ENCODE measurements around the gene GRIA4.

GRIA4 gene

DNA sequence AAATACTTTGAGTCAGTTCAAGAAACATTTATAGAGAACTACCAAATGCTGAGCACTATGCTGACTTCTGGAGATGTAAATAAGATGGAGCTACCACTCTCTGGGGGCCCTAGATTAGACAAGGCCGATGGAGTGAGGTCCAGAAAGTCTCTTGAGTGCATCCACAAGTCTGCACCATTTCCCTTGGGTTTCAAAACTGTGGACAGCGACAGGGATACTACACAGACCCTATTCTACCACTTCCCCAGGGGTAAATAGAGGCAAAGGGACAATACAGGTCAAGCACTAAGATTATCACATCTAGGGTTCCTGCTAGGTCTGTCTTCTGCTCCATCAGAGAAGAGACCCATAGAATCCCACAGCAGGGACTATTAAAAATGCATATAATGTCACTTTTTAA lies 183.2 kb downstream of the GRIA4 start:
- no peak for DNase-seq

DNA sequence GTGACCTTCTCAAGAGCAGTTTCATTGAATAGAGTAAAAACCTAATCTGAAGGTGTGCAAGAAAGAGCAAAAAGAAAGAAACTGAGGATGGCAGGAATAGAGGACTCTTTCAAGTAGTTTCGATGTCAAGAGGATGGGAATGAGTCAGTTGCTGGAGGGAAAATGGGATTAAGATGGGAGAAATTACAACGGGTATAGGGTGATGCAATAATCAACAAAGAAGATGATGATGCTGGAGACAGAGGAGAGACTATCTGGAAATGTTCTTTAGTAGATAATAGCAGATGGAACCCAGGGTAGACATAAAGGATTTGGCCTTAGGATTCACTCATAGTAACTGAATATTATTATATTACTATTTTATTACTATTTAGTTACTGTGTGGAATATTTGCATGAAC lies 189.4 kb downstream of the GRIA4 start:
- DNase-seq, result no peak

DNA sequence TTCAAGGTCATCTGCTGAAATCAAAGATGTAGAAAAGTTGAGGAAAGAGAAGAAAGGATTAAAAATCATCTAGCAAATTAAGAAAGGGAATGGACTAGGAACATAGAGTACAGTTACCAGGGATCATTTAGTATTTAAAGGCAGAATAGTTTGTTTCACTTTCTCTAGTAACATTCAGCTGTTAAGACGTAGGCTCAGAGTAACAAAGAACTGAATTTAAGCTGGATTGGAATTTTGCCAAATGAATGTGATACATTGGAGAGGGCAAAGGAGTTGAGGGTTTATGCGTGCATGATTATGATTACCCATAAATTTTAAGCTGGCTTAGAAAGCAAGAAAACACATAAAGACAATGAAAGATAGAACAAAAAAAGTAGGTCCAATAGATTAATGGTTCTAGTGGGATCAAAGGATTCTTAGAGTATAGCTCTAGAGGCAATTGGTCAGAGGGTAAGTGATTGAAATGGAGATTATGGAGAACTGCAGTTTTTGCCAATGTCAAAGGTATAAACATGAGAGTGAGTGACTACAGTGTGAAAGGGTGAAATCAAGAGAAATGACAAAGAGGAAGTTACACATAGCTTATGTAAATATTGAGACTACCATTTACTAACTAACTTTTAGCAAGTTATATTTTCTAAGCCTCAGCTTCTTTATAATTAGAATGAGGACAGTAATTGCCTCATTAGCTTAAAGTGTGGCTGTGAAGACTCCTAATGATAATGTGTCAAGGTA lies 190.0 kb downstream of the GRIA4 start:
- DNase-seq, result no peak

GRCh38 chr11:105802390-105802789 lies 192.5 kb downstream of the GRIA4 start:
- DNase-seq, result no peak

GRCh38 chr11:105811242-105811641 lies 201.4 kb downstream of the GRIA4 start:
- no peak for DNase-seq

GRCh38 chr11:105821372-105821771 lies 211.5 kb downstream of the GRIA4 start:
- DNase-seq, result no peak

GRCh38 chr11:105821781-105822180 lies 211.9 kb downstream of the GRIA4 start:
- no peak for DNase-seq

- DNase-seq, result no peak
These were observed 213.7 kb downstream of the GRIA4 start for GRCh38 chr11:105823495-105824033.

- no peak for DNase-seq
These were observed 214.7 kb downstream of the GRIA4 start for GRCh38 chr11:105824457-105825013.

GRCh38 chr11:105825141-105825540 lies 215.3 kb downstream of the GRIA4 start:
- no peak for DNase-seq

- DNase-seq, result no peak
These were observed 218.0 kb downstream of the GRIA4 start for GRCh38 chr11:105827906-105828305.

DNA sequence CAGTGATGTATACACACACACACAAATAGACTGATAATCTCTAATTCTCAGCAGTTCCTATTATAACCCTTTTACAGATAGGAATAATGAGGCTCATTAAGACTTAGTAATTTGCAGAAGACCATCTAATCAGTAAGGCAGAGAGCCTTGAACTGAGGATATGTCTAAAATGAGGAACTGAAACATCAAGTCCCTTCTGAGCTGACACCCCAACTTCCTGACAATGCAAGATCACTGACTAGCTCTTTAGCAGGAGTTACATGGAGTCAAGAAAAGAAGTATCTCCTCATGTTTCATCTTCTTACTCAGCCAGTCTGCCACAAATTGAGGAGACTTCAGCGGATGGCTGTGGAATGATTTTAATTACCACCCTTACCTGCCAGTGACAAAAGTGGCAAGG lies 219.2 kb downstream of the GRIA4 start:
- no peak for DNase-seq

DNA sequence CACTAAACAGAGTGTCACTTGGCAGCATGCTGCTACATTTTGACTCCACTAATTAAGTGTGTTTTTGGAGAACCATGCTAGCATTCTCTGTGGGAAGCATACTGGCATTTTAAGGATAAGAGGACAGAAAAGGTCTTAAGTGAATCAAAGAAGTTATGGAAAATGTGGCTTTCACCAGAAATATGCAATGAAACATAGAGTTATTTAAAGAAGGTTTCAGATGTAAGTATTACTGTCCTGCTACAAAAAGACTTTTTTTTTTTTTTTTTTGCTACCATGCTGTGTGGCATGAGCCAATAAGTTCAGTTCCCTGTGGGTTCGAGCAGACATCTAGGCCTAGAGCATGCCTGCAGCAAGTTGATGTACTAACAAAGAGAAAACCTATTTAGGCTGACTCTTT lies 224.6 kb downstream of the GRIA4 start:
- DNase-seq, result no peak

DNA sequence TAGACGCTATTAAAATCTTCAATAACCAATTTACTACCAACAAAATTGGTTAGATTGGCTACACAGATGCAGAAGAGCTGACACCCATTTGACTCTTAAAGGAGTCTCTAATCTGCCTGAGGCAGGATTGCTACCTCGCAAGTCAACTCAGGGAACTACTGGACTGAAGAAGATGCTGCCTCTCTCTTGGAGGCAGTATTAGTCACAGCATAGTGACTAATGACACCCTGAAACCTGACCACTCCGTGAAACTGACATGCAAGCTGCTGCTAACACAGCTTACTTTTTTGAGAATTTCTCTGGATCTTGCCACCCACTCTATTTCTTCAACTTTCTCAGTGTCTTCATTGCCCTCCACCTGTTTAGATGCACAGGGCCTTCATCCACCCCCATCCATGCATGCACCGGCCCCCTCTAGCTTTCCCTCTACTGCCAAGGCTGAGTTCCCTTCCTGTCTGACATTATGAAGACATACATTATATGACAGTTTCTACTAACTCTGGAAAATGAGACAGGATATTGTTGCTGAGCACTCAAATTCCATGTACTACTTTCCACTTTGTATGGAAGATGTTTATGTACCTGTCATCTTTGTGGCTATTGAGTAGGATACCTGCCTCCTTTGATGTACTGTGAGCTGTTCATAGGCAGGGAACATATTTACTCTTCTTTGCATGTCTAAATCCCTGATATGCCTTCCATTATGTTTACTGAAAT lies 229.0 kb downstream of the GRIA4 start:
- no peak for DNase-seq

DNA sequence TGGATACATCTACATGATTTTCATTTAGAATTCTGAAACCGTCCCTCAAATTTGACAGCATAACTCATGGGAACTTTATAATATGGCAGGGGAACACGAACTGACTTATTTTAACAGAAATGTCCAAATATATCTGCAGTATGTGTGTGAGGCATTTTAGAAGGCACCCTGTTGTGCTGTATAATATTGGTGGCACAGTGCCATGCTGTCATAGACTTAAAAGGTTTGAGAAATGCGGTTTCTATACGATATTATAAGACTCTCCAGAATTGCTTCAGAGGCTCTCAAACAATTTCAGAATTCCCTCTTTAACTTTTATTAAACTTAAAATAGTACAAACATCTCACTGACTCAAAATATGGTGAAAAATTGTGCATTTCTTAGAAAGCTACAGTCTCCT lies 230.5 kb downstream of the GRIA4 start:
- DNase-seq, result no peak

DNA sequence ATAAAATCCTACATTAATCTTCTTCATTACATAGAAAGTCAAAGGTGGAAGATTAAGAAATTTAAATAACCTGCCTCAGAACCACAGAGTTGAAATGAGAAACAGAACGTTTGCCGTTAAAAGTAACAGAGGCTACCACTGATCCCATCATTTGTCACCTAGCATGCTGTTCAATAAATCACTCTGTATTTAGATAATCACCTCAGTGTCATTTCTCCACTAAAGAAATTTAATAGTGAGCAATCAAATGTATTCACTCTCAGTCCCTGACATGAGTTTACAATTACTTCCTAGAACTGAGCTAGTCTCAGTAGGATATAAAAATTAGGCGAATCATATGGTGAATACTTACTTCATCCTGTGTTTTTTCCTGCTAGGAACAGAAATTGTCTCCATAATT lies 242.5 kb downstream of the GRIA4 start:
- DNase-seq, result no peak

GRCh38 chr11:105854269-105854668 lies 244.4 kb downstream of the GRIA4 start:
- no peak for DNase-seq

DNA sequence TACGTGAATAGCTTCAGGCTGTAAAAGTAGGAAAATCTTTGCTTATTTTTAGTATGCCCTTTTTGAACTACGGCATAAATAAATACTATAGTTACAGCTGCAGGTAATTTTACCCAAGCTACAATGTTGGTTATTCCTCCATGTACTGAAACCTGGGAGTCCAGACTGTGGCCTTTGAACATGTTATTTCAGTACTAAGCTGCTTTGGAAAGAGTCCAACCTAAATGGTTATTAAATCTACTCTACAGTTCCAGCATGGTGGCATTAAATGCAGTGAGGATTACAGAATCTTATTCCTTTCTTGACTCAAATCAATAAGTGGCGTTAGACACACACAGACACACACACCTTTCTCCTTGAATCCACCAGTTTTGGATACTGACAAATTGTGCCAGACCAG lies 247.1 kb downstream of the GRIA4 start:
- no peak for DNase-seq

- DNase-seq, result no peak
These were observed 247.9 kb downstream of the GRIA4 start for GRCh38 chr11:105857728-105858127.

DNA sequence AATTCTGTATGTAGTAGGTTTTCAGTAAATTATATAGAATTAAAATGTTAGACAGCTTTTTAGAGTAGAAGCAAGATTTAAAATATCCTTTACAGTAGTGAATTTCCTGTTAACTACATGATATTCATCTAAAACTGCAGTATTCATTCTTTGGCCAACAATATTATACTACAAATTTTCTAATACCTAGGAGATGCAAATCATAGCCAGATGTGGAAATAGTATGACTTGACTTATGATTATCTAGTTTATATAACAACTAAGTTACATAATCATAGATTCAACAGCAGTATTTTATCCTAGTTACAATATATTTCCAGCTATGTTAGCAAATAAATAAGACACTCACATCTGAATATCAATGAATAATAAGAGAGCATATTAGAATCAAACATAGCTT lies 249.0 kb downstream of the GRIA4 start:
- DNase-seq, result no peak

- DNase-seq, result no peak
These were observed 250.2 kb downstream of the GRIA4 start for GRCh38 chr11:105860105-105860504.

GRCh38 chr11:105861225-105861624 lies 251.4 kb downstream of the GRIA4 start:
- DNase-seq, result no peak

- DNase-seq, result no peak
These were observed 253.0 kb downstream of the GRIA4 start for GRCh38 chr11:105862736-105863367.

GRCh38 chr11:105863523-105863922 lies 253.7 kb downstream of the GRIA4 start:
- DNase-seq, result no peak

All from 8988T (cell line).